Panc1 (cell line): Measurements from ENCODE around the gene ZNF292. TPM values are rescaled to one million over a fixed set of nuclear protein-coding genes. Genes with fewer than 3 reads are reported as not detected.

Experiments
- ATAC-seq: fragments of 200-7000 bp; cut with Tn5 transposase; 2 replicates; pipeline ENCODE4 v1.9.1; 2020; ENCODE audit warnings: mild to moderate bottlenecking, moderate library complexity
- BruUV-seq: library from RNA; stranded (reverse); fragments of 400-500 nt; replicated peaks from 2 replicates; lab custom pipeline; 2021; lab: Mats Ljungman, UMichigan
- CTCF ChIA-PET: fragments of 300-600 bp; sonication (Branson Sonifier 250); formaldehyde crosslinking; loops from one replicate; lab custom pipeline; 2022; ENCODE audit warnings: antibody characterized with exemption; lab: Charles Lee
- POLR2A ChIA-PET: fragments of 300-600 bp; sonication (Branson Sonifier 250); formaldehyde crosslinking; loops from one replicate; lab custom pipeline; 2022; ENCODE audit warnings: antibody characterized with exemption; lab: Charles Lee
- DNase-seq: peaks from one replicate; pipeline ENCODE4 v3.0.0-alpha.2; 2010; ENCODE audit warnings: low read depth, low spot score
- H3K27ac ChIP-seq: 2 replicates; pipeline ENCODE4 v1.5.1; 2011; ENCODE audit warnings: mild to moderate bottlenecking, low read length, inconsistent platforms
- H3K27me3 ChIP-seq: fragments of 200-500 bp; sonication (Bioruptor generic); 2 replicates; pipeline ENCODE4 v1.6.0; 2014; ENCODE audit warnings: low read length, inconsistent platforms; ENCODE audit not compliant: control insufficient read depth, insufficient read depth
- H3K36me3 ChIP-seq: fragments of 200-500 bp; sonication (Bioruptor generic); 2 replicates; pipeline ENCODE4 v1.5.1; 2014; ENCODE audit warnings: inconsistent platforms, mild to moderate bottlenecking, low read length, moderate library complexity; ENCODE audit not compliant: control insufficient read depth, insufficient read depth
- H3K4me1 ChIP-seq: 2 replicates; pipeline ENCODE4 v1.5.1; 2011; ENCODE audit warnings: inconsistent platforms, mild to moderate bottlenecking, low read length, moderate library complexity; ENCODE audit not compliant: control insufficient read depth, insufficient read depth
- H3K4me3 ChIP-seq, 2 experiments: 2 replicates each; pipeline ENCODE4 v1.5.1; 2011 to 2012; ENCODE audit warnings: low read depth in 2 of 2, low read length in 2 of 2, mild to moderate bottlenecking in 2 of 2, inconsistent platforms in 1 of 2, moderate library complexity in 1 of 2
- H3K9me3 ChIP-seq: fragments of 200-500 bp; sonication (Bioruptor generic); 2 replicates; pipeline ENCODE4 v1.5.1; 2014; ENCODE audit warnings: low read depth, mild to moderate bottlenecking, inconsistent platforms, low read length, moderate library complexity; ENCODE audit not compliant: control insufficient read depth, insufficient read depth
- CTCF ChIP-seq: fragments of 450-650 bp; IDR thresholded peaks from 2 replicates; pipeline ENCODE4 v1.5.1; 2017; ENCODE audit warnings: mild to moderate bottlenecking
- POLR2AphosphoS5 ChIP-seq: IDR thresholded peaks from 2 replicates; pipeline ENCODE4 v1.6.1; 2012; ENCODE audit warnings: mild to moderate bottlenecking, low read depth, low read length, moderate library complexity
- SIN3A ChIP-seq: IDR thresholded peaks from 2 replicates; pipeline ENCODE4 v1.6.1; 2012; ENCODE audit warnings: low read depth, mild to moderate bottlenecking, low read length, moderate library complexity, borderline replicate concordance; ENCODE audit not compliant: insufficient read depth
- TCF7L2 ChIP-seq: IDR thresholded peaks from 2 replicates; pipeline ENCODE4 v1.6.1; 2011; ENCODE audit warnings: mild to moderate bottlenecking, low read depth, low read length, inconsistent platforms
- in situ Hi-C: cut with HindIII; loops from 2 replicates; pipeline ENCODE4 v1.10.0; 2016; ENCODE audit warnings: low sequenced_read_pairs, low pct_unique_long_range_greater_than_20kb
- intact Hi-C: fragments of 100-400 bp; cut with micrococcal nuclease; formaldehyde crosslinking; loops from one replicate; pipeline ENCODE4 v1.10.0; 2022; ENCODE audit not compliant: unreplicated experiment
- total RNA-seq: library from RNA; stranded (reverse); gene quantifications from one replicate; pipeline ENCODE4 v1.2.1, GENCODE V29; 2021; ENCODE audit not compliant: unreplicated experiment
- TF ChIP-seq, protein P1 (sequence below), 2 experiments: IDR thresholded peaks; 2 replicates each; pipeline ENCODE4 v1.6.1; 2011 to 2012; ENCODE audit warnings: low read depth in 2 of 2, control low read depth in 1 of 2, low read length in 1 of 2, mild to moderate bottlenecking in 1 of 2, moderate library complexity in 1 of 2; ENCODE audit not compliant: insufficient read depth in 1 of 2

Gene ZNF292
- total RNA-seq, 1 experiment from 2014 or later: 38.2 TPM

- Histone ChIP-seq H3K27me3 (no peaks in the 10 kb centered on the region), H3K9me3 (no peaks in the 10 kb centered on the region), H3K36me3 (no peaks in the 10 kb centered on the region; the same call in 1 of the 2 replicates), H3K4me1 (peaks cover 33% of the 10 kb centered on the region), H3K4me3 (no peak overlapping the region), H3K27ac (no peak overlapping the region)
- TF ChIP-seq TCF7L2 (no peak), SIN3A (no peak), CTCF (no peak), POLR2AphosphoS5 (no peak)
- TF ChIP-seq, protein P1, sequence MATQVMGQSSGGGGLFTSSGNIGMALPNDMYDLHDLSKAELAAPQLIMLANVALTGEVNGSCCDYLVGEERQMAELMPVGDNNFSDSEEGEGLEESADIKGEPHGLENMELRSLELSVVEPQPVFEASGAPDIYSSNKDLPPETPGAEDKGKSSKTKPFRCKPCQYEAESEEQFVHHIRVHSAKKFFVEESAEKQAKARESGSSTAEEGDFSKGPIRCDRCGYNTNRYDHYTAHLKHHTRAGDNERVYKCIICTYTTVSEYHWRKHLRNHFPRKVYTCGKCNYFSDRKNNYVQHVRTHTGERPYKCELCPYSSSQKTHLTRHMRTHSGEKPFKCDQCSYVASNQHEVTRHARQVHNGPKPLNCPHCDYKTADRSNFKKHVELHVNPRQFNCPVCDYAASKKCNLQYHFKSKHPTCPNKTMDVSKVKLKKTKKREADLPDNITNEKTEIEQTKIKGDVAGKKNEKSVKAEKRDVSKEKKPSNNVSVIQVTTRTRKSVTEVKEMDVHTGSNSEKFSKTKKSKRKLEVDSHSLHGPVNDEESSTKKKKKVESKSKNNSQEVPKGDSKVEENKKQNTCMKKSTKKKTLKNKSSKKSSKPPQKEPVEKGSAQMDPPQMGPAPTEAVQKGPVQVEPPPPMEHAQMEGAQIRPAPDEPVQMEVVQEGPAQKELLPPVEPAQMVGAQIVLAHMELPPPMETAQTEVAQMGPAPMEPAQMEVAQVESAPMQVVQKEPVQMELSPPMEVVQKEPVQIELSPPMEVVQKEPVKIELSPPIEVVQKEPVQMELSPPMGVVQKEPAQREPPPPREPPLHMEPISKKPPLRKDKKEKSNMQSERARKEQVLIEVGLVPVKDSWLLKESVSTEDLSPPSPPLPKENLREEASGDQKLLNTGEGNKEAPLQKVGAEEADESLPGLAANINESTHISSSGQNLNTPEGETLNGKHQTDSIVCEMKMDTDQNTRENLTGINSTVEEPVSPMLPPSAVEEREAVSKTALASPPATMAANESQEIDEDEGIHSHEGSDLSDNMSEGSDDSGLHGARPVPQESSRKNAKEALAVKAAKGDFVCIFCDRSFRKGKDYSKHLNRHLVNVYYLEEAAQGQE (IDR thresholded peaks at IDR 0.05; ENCODE audit: insufficient read depth in 1 of 2, low read depth in 2 of 2, low read length in 1 of 2): no peak
- no peak for DNase-seq
- intact Hi-C loops: no loop called here
- CTCF ChIA-PET: no interaction called here
- in situ Hi-C loops: no loop called here
- POLR2A ChIA-PET: no interaction called here
- ATAC-seq: no peak
- no TSS peak for BruUV-seq
Observed at GRCh38 chr6:87209812-87210211, 54.4 kb downstream of the ZNF292 start.

GRCh38 chr6:87210979-87211378, 55.6 kb downstream of the ZNF292 start:
- no TSS peak for BruUV-seq

More at GRCh38 chr6:87210979-87211378, 55.6 kb downstream of the ZNF292 start:
- in situ Hi-C loops (no loop called here), intact Hi-C loops (no loop called here)
- Histone ChIP-seq H3K4me1 (peaks cover 33% of the 10 kb centered on the region), H3K36me3 (no peaks in the 10 kb centered on the region; the same call in 1 of the 2 replicates), H3K9me3 (no peaks in the 10 kb centered on the region), H3K27ac (no peak overlapping the region), H3K4me3 (no peak overlapping the region), H3K27me3 (no peaks in the 10 kb centered on the region)
- DNase-seq (no peak), ATAC-seq (no peak)
- ChIA-PET CTCF (no interaction called here), POLR2A (no interaction called here)
- TF ChIP-seq CTCF (no peak), TCF7L2 (no peak), SIN3A (no peak), POLR2AphosphoS5 (no peak)
- TF ChIP-seq, protein P1 (IDR thresholded peaks at IDR 0.05; ENCODE audit: insufficient read depth in 1 of 2, low read depth in 2 of 2, low read length in 1 of 2): no peak
